ENCODE data around the gene E2F7.

Gene E2F7

DNA sequence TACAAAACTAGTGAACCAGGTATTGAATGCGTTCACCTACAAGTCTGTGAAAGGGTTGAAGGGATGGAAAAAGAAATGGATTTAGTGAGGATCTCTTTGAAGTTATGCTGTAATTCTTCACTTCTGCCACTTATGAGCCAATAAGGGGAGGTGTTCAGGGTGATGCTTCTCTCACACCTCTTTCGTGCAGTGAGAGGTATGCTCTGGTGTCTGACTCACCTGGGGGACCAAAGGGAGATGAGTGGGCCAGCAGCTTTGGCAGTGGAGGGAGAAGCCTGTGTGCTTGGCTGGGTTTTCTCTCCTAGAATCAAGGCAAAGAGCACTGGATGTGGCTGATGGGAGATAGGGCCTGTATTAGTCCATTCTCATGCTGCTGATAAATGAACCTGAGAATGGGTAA, 45.4 kb downstream of the E2F7 start:
- Histone ChIP-seq H3K27ac (ENCODE audit: low read depth, low read length) (no peak overlapping the region), H3K36me3 (ENCODE audit: insufficient read depth, low read length) (peaks cover 44% of the 10 kb centered on the region), H3K4me3 (ENCODE audit: low read depth, low read length) (no peak overlapping the region), H3K4me1 (ENCODE audit: control insufficient read depth, insufficient read depth, low read length, unreplicated experiment) (no peaks in the 10 kb centered on the region), H3K27me3 (ENCODE audit: insufficient read depth, low read length) (no peaks in the 10 kb centered on the region), H2AFZ (ENCODE audit: low read length, unreplicated experiment) (no peak overlapping the region), H3K79me2 (ENCODE audit: control insufficient read depth, insufficient read depth, low read length, unreplicated experiment) (no peaks in the 10 kb centered on the region)

DNA sequence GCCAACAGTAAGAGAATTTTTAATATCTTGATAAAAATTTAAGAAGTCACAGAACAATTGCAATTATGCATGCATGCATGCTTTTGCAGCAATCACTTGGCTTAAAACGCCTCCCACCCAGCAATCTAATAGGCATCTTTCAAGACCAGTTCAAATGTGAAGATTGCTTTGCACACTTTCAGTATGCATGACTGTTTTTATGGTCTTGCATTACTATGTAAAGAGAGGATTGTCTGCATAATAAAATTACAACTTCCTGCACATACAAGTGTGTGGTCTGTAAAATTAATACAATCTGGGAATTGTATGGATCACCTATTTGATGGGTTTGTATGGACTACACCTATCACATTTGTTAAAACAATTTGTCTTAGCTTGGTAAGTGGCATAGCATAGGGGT, 48.8 kb downstream of the E2F7 start:
- Histone ChIP-seq H3K27me3 (ENCODE audit: insufficient read depth, low read length) (no peaks in the 10 kb centered on the region), H3K79me2 (ENCODE audit: control insufficient read depth, insufficient read depth, low read length, unreplicated experiment) (no peaks in the 10 kb centered on the region), H3K36me3 (ENCODE audit: insufficient read depth, low read length) (peaks cover 20% of the 10 kb centered on the region), H3K27ac (ENCODE audit: low read depth, low read length) (no peak overlapping the region), H3K4me1 (ENCODE audit: control insufficient read depth, insufficient read depth, low read length, unreplicated experiment) (no peaks in the 10 kb centered on the region), H2AFZ (ENCODE audit: low read length, unreplicated experiment) (no peak overlapping the region), H3K4me3 (ENCODE audit: low read depth, low read length) (no peak overlapping the region)

DNA sequence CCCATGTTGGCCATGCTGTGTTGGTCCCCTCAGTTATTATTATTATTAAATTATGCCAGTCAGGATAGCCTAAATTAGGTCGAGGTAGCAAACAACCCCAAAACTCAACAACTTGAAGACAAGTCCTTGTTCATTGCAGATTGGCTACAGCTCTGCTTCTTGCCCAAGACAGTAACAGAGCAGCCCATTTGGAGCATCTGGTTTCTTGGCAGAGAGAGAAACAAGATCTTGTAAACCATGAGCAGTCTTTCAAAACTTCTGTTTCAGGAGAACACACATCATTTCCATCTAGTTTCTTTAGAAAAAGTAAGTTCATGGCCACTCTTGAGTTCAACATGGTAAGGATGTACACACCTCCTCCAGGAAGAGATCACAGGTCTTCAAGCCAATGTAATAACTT, 52.3 kb downstream of the E2F7 start:
- Histone ChIP-seq H3K36me3 (ENCODE audit: insufficient read depth, low read length) (no peaks in the 10 kb centered on the region), H2AFZ (ENCODE audit: low read length, unreplicated experiment) (no peak overlapping the region), H3K4me3 (ENCODE audit: low read depth, low read length) (no peak overlapping the region)

DNA sequence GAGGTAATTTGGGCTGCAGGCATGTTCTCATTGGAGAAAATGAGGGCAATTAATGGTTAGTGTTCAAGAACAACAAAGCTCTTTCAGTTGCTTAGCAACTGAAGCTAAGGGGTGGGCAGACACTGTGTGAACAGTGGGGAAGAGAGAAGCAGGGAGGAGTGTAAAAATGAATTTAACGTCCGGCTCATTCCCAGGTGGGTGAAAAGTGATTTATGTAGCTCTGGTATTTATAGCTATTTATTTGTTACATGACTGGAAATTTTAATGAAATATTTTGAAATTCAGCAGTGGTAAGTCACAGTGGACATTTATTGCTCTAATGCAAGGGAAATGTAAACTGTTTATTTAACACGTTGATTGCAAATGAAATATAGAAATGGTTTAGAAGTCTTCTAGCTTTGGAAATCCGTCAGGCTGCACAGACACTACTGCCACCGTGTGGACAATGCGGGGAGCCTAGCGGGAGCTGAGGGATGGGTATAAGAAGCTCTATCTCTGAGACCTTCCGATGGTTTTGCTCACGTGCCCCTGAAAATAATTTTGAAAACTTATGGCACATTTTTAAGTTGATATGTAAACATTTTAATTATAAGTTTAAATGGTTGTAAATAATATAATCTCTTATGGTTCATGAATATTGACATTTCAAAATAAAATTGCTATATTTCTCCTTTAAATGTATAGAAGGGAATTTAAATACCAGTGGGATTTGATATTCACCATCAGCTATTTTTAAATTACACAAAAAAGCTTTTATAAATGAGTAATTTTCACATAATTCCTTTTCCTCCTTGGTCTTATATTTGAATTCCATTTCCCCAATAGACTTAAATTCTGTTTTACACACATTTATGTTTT, 54.4 kb downstream of the E2F7 start:
- Histone ChIP-seq H2AFZ (ENCODE audit: low read length, unreplicated experiment) (peak overlapping the region; percentile 56), H3K79me2 (ENCODE audit: control insufficient read depth, insufficient read depth, low read length, unreplicated experiment) (no peaks in the 10 kb centered on the region), H3K27ac (ENCODE audit: low read depth, low read length) (no peak overlapping the region), H3K36me3 (ENCODE audit: insufficient read depth, low read length) (no peaks in the 10 kb centered on the region), H3K27me3 (ENCODE audit: insufficient read depth, low read length) (0 out of 2 replicates have a peak, but pooled peaks cover 2% of the 10 kb centered on the region), H3K4me3 (ENCODE audit: low read depth, low read length) (peak overlapping the region; percentile 57), H3K4me1 (ENCODE audit: control insufficient read depth, insufficient read depth, low read length, unreplicated experiment) (peaks cover 3% of the 10 kb centered on the region)

More for the DNA sequence above, 52.3 kb downstream of the E2F7 start:
- Histone ChIP-seq H3K27ac (ENCODE audit: low read depth, low read length) (no peak overlapping the region), H3K27me3 (ENCODE audit: insufficient read depth, low read length) (no peaks in the 10 kb centered on the region), H3K4me1 (ENCODE audit: control insufficient read depth, insufficient read depth, low read length, unreplicated experiment) (peaks cover 3% of the 10 kb centered on the region), H3K79me2 (ENCODE audit: control insufficient read depth, insufficient read depth, low read length, unreplicated experiment) (no peaks in the 10 kb centered on the region)

DNA sequence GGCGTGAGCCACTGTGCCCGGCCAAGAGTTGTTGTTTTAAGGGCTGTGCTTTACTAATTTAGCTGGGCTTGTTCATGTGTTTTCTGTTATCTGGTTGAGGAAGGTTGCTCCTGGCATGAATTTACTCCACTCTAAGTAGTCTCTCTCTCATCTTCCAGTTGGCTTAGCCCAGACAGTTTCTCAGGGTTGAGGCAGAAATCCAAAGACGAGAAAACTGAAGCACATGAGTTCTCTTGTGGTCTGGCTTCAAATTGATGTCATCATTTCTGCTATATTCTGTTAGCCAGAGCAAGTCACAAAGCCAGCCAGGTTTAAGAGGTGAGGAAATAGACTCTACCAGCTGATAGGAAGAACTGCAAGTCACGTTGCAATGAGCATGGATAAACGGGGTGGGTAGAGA, 57.9 kb downstream of the E2F7 start:
- Histone ChIP-seq H2AFZ (ENCODE audit: low read length, unreplicated experiment) (no peak overlapping the region), H3K79me2 (ENCODE audit: control insufficient read depth, insufficient read depth, low read length, unreplicated experiment) (no peaks in the 10 kb centered on the region), H3K27me3 (ENCODE audit: insufficient read depth, low read length) (peaks cover 33% of the 10 kb centered on the region), H3K4me1 (ENCODE audit: control insufficient read depth, insufficient read depth, low read length, unreplicated experiment) (peaks cover 3% of the 10 kb centered on the region), H3K36me3 (ENCODE audit: insufficient read depth, low read length) (no peaks in the 10 kb centered on the region), H3K4me3 (ENCODE audit: low read depth, low read length) (no peak overlapping the region), H3K27ac (ENCODE audit: low read depth, low read length) (no peak overlapping the region)

DNA sequence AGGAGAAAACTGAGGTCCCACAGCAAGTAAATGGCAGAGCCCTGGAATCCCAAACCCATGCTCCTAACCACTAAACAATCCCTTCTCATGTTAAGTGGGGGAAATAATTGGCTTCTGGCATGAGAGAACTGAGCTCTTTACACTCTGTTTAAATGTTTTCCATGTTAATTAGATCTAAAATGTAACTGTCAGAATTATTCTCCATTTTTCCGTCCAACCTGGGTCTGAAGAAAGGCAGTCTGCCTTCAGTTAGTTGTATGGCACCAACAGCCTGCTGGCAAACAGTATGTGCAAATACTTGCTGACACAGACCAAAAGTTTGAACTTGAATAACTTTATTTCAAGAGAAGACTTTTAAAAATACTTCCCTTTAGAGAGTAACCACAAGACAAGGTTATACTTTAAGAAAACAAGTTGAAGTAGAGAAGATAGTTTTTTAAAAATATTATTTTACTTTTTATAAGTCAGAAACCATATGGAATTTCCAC, 59.7 kb downstream of the E2F7 start:
- no peaks in the 10 kb centered on the region for H3K79me2 ChIP-seq (ENCODE audit: control insufficient read depth, insufficient read depth, low read length, unreplicated experiment)

DNA sequence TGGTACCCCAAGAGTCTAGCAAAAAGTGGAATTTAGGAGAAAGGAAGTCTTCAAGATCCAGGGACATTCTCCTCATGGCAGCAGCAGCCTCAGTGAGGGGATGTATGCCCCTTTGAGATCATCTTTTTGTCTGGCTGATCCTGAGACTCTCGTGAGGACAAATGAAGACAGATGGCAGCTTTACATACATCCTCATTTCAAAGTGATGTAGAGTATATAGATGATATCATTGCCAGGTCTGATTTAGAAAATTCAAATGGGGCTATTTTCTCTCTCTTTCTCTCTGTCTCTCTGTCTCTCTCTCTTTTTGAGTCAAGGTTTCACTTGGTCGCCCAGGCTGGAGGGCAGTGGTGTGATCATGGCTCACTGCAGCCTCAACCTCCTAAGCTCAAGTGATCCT, 61.5 kb downstream of the E2F7 start:
- H3K4me3 ChIP-seq (ENCODE audit: low read depth, low read length), result no peak overlapping the region
- H3K27ac ChIP-seq (ENCODE audit: low read depth, low read length), result no peak overlapping the region
- H3K4me1 ChIP-seq (ENCODE audit: control insufficient read depth, insufficient read depth, low read length, unreplicated experiment), result no peaks in the 10 kb centered on the region
- no peaks in the 10 kb centered on the region for H3K79me2 ChIP-seq (ENCODE audit: control insufficient read depth, insufficient read depth, low read length, unreplicated experiment)
- peaks cover 39% of the 10 kb centered on the region for H3K27me3 ChIP-seq (ENCODE audit: insufficient read depth, low read length)
- H3K36me3 ChIP-seq (ENCODE audit: insufficient read depth, low read length), result no peaks in the 10 kb centered on the region
- H2AFZ ChIP-seq (ENCODE audit: low read length, unreplicated experiment), result no peak overlapping the region

More for the DNA sequence above, 59.7 kb downstream of the E2F7 start:
- Histone ChIP-seq H3K27ac (ENCODE audit: low read depth, low read length) (no peak overlapping the region), H3K4me3 (ENCODE audit: low read depth, low read length) (no peak overlapping the region), H3K4me1 (ENCODE audit: control insufficient read depth, insufficient read depth, low read length, unreplicated experiment) (peaks cover 2% of the 10 kb centered on the region), H2AFZ (ENCODE audit: low read length, unreplicated experiment) (no peak overlapping the region), H3K27me3 (ENCODE audit: insufficient read depth, low read length) (peaks cover 35% of the 10 kb centered on the region), H3K36me3 (ENCODE audit: insufficient read depth, low read length) (no peaks in the 10 kb centered on the region)

DNA sequence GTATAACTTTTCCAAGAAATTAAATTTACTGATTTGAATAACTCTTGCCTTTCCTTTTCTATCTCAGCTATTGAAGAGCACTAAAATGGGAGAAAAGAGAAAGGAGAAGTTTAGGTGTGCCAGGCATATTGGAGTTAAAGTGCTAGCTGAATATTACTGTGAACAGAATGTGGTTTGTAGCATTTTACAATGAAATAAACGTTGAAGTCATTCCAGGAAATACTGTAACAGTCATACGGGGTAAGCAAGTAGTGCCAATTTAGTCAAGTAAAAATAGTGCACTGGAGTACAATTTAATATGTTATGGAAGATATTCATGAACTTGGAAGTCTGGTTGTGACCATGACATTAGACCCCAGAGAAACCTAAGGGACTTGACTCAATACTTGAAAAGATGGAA, 62.1 kb downstream of the E2F7 start:
- Histone ChIP-seq H3K4me1 (ENCODE audit: control insufficient read depth, insufficient read depth, low read length, unreplicated experiment) (no peaks in the 10 kb centered on the region), H3K27ac (ENCODE audit: low read depth, low read length) (no peak overlapping the region), H3K79me2 (ENCODE audit: control insufficient read depth, insufficient read depth, low read length, unreplicated experiment) (no peaks in the 10 kb centered on the region), H2AFZ (ENCODE audit: low read length, unreplicated experiment) (no peak overlapping the region), H3K27me3 (ENCODE audit: insufficient read depth, low read length) (peaks cover 39% of the 10 kb centered on the region), H3K36me3 (ENCODE audit: insufficient read depth, low read length) (no peaks in the 10 kb centered on the region), H3K4me3 (ENCODE audit: low read depth, low read length) (no peak overlapping the region)

DNA sequence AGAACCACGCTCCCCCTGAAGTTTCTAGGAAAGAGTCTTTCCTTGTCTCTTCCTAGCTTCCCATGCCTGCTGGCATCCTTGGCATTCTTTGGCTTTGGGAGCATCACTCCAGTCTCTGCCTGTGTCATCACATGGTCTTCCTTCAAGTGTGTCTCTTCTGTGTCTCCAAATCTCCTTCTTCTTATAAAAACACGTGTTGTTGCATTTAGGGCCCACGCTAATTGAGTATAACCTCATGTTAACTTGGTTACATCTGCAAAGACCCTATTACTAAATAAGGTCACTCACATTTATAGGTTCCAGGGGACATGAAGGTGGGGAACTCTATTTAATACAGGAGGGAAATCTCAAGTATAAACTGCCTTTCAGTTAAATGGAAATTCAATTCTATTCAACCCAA, 63.0 kb downstream of the E2F7 start:
- Histone ChIP-seq H3K79me2 (ENCODE audit: control insufficient read depth, insufficient read depth, low read length, unreplicated experiment) (no peaks in the 10 kb centered on the region), H3K36me3 (ENCODE audit: insufficient read depth, low read length) (no peaks in the 10 kb centered on the region), H3K27me3 (ENCODE audit: insufficient read depth, low read length) (peaks cover 39% of the 10 kb centered on the region), H3K27ac (ENCODE audit: low read depth, low read length) (no peak overlapping the region), H2AFZ (ENCODE audit: low read length, unreplicated experiment) (no peak overlapping the region), H3K4me3 (ENCODE audit: low read depth, low read length) (no peak overlapping the region), H3K4me1 (ENCODE audit: control insufficient read depth, insufficient read depth, low read length, unreplicated experiment) (no peaks in the 10 kb centered on the region)

DNA sequence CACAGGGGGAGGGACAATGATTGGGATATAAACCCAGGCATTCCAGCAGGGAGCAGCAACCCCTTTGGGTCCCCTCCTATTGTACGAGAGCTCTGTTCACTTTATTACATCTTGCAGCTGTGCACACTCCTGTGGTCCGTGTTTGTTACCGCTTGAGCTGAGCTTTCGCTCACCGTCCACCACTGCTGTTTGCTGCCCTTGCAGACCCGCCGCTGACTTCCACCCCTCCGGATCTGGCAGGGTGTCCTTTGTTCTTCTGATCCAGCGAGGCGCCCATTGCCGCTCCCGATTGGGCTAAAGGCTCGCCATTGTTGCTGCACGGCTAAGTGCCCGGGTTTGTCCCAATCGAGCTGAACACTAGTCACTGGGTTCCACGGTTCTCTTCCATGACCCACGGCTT, 64.1 kb downstream of the E2F7 start:
- no peaks in the 10 kb centered on the region for H3K36me3 ChIP-seq (ENCODE audit: insufficient read depth, low read length)
- no peaks in the 10 kb centered on the region for H3K4me1 ChIP-seq (ENCODE audit: control insufficient read depth, insufficient read depth, low read length, unreplicated experiment)
- no peaks in the 10 kb centered on the region for H3K79me2 ChIP-seq (ENCODE audit: control insufficient read depth, insufficient read depth, low read length, unreplicated experiment)
- H3K4me3 ChIP-seq (ENCODE audit: low read depth, low read length), result no peak overlapping the region
- H3K27ac ChIP-seq (ENCODE audit: low read depth, low read length), result no peak overlapping the region
- peaks cover 37% of the 10 kb centered on the region for H3K27me3 ChIP-seq (ENCODE audit: insufficient read depth, low read length)
- no peak overlapping the region for H2AFZ ChIP-seq (ENCODE audit: low read length, unreplicated experiment)

DNA sequence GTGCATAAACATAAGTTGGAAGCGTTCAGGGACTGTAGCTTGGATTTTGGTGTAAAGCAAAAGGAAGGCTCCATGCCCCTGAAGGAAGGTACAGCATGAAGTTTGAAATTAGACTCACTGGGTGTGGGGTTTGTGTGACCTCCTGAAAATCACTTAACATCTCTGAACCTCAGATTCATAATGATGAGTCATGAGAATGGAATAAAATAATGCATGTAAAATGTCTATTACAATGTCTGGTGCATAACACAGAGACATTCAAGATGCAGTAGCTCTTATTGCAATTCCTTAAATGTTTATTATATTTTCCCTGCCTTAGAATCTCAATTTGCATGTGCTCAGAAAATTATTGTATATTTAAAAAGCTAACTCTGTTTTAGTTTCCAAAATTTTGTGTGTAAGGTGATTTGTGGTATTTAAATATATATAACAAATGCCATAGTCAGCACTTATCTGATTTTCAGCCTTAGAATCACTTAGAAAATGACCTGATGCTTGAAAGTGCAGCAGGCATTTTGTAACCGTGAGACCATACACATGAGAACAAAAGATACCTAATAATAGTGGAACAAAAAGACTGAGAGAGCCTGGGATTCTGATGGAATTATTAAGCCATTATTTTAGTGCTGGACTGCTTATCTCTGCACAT, 66.3 kb downstream of the E2F7 start:
- Histone ChIP-seq H3K36me3 (ENCODE audit: insufficient read depth, low read length) (no peaks in the 10 kb centered on the region), H3K27me3 (ENCODE audit: insufficient read depth, low read length) (peaks cover 22% of the 10 kb centered on the region; the same call in 1 of the 2 replicates), H3K4me3 (ENCODE audit: low read depth, low read length) (no peak overlapping the region), H2AFZ (ENCODE audit: low read length, unreplicated experiment) (no peak overlapping the region), H3K79me2 (ENCODE audit: control insufficient read depth, insufficient read depth, low read length, unreplicated experiment) (no peaks in the 10 kb centered on the region), H3K27ac (ENCODE audit: low read depth, low read length) (no peak overlapping the region), H3K4me1 (ENCODE audit: control insufficient read depth, insufficient read depth, low read length, unreplicated experiment) (no peaks in the 10 kb centered on the region)
